Left lung (tissue), 10 donors: Measurements from ENCODE around the gene GATD1. TPM values are rescaled to one million over a fixed set of nuclear protein-coding genes. Genes with fewer than 3 reads are reported as not detected.

Experiments
- ATAC-seq: fragments of 200-7000 bp; cut with Tn5 transposase; one replicate; pipeline ENCODE4 v1.9.1; 2020; ENCODE audit warnings: moderate library complexity
- DNase-seq, 4 donors: peaks; one replicate each; pipeline ENCODE4 v3.0.0-alpha.2; 2013 to 2020
- H3K27ac ChIP-seq, 2 donors: fragments of 200-600 bp; sonication (generic) in 1 of 2; one replicate each; pipeline versions ENCODE4 v1.5.0 to v1.8.0; 2020 to 2021
- H3K27me3 ChIP-seq, 2 donors: fragments of 200-600 bp; sonication (generic) in 1 of 2; one replicate each; pipeline versions ENCODE4 v1.5.0 to v1.8.0; 2020 to 2021
- H3K36me3 ChIP-seq, 2 donors: fragments of 200-600 bp; sonication (generic) in 1 of 2; one replicate each; pipeline versions ENCODE4 v1.5.0 to v1.8.0; 2020 to 2021
- H3K4me1 ChIP-seq, 2 donors: fragments of 200-600 bp; one replicate each; pipeline ENCODE4 v1.8.0; 2021
- H3K4me3 ChIP-seq, 2 donors: fragments of 200-600 bp; sonication (generic) in 1 of 2; one replicate each; pipeline versions ENCODE4 v1.5.0 to v1.8.0; 2020 to 2021; ENCODE audit warnings: mild to moderate bottlenecking in 1 of 2
- H3K9me3 ChIP-seq, 2 donors: fragments of 200-600 bp; sonication (generic) in 1 of 2; one replicate each; pipeline versions ENCODE4 v1.5.0 to v1.8.0; 2020 to 2021
- CTCF ChIP-seq, 2 donors: fragments of 200-600 bp; sonication (generic) in 1 of 2; IDR thresholded peaks; one replicate each; pipeline versions ENCODE4 v1.5.0 to v1.8.0; 2021; ENCODE audit warnings: antibody characterized with exemption in 2 of 2
- intact Hi-C, 2 donors: fragments of 100-400 bp; cut with DNase I; formaldehyde crosslinking; loops; one replicate each; pipeline versions ENCODE4 v1.11.2 to v1.14.2; 2022
- polyA plus RNA-seq, 6 donors: library from polyadenylated mRNA; unstranded; fragments of 120-200 nt; gene quantifications; one replicate each; pipeline ENCODE4 v1.2.1, GENCODE V29; 2013; ENCODE audit not compliant: insufficient read length in 6 of 6
- total RNA-seq, 2 donors: library from RNA; stranded (reverse); fragmentation: NEBNext Ultra II Directional; extraction: Animal tissue kit (Norgen Biotek cat#: 25700); gene quantifications; one replicate each; pipeline ENCODE4 v1.2.1, GENCODE V29; 2021
- donor health status: DM: no; HTN: yes; CAD: no.
- donor health status: DM: no; HTN: no; CAD: no.

GATD1 gene
- total and polyA plus RNA-seq, 8 donors, result 51.7 to 87.1 (median 64.7) TPM

GRCh38 chr11:724049-724777 lies 53.1 kb downstream of the GATD1 start:
- no peak overlapping the region for H3K4me3 ChIP-seq
- intact Hi-C loops, result no loop called here
- peaks cover 0 to 12% of the 10 kb centered on the region in 2 donors for H3K36me3 ChIP-seq

GRCh38 chr11:723120-723883 lies 54.0 kb downstream of the GATD1 start:
- Histone ChIP-seq H3K27me3 (peaks cover 35 to 91% of the 10 kb centered on the region in 2 donors), H3K9me3 (no peaks in the 10 kb centered on the region), H3K4me1 (peaks cover 3 to 55% of the 10 kb centered on the region in 2 donors), H3K36me3 (peaks cover 0 to 12% of the 10 kb centered on the region in 2 donors), H3K4me3 (no peak overlapping the region), H3K27ac (no peak overlapping the region)
- ATAC-seq (no peak), DNase-seq (no peak)
- peak; percentile 46 to 57 for TF ChIP-seq CTCF (IDR thresholded peaks at IDR 0.05)
- intact Hi-C loops, result no loop called here

More at GRCh38 chr11:724049-724777, 53.1 kb downstream of the GATD1 start:
- H3K4me1 ChIP-seq, result peaks cover 3 to 65% of the 10 kb centered on the region in 2 donors
- no peak for TF ChIP-seq CTCF (IDR thresholded peaks at IDR 0.05)
- H3K27me3 ChIP-seq, result peaks cover 35 to 90% of the 10 kb centered on the region in 2 donors
- ATAC-seq, result no peak
- no peaks in the 10 kb centered on the region for H3K9me3 ChIP-seq
- H3K27ac ChIP-seq, result no peak overlapping the region
- DNase-seq, result no peak

GRCh38 chr11:722346-722811 lies 54.9 kb downstream of the GATD1 start:
- no peaks in the 10 kb centered on the region for H3K9me3 ChIP-seq
- no peak overlapping the region for H3K4me3 ChIP-seq
- peaks cover 0 to 47% of the 10 kb centered on the region in 2 donors for H3K4me1 ChIP-seq
- H3K27me3 ChIP-seq, result peaks cover 35 to 89% of the 10 kb centered on the region in 2 donors
- no peak overlapping the region for H3K27ac ChIP-seq
- ATAC-seq (no peak), DNase-seq (no peak)
- no peak for TF ChIP-seq CTCF (IDR thresholded peaks at IDR 0.05)
- peaks cover 0 to 12% of the 10 kb centered on the region in 2 donors for H3K36me3 ChIP-seq
- intact Hi-C loops, result no loop called here

- Histone ChIP-seq H3K36me3 (peaks cover 0 to 12% of the 10 kb centered on the region in 2 donors), H3K4me3 (no peak overlapping the region), H3K27me3 (peaks cover 35 to 84% of the 10 kb centered on the region in 2 donors), H3K4me1 (peaks cover 0 to 43% of the 10 kb centered on the region in 2 donors), H3K27ac (no peak overlapping the region), H3K9me3 (no peaks in the 10 kb centered on the region)
- no peak for TF ChIP-seq CTCF (IDR thresholded peaks at IDR 0.05)
- intact Hi-C loops, result no loop called here
- DNase-seq (peak in 1 of 4 donors; percentile 92), ATAC-seq (no peak)
Measured at GRCh38 chr11:721741-722345, 55.4 kb downstream of the GATD1 start.
